DMS153 (cell line): ENCODE results near the gene RPGRIP1.
"Not testable (repeated sequence)": the region's sequence is repeated elsewhere in the genome, so short reads cannot be mapped to it uniquely, and the experiment has no call there.

ENCODE experiments used
- DNase-seq: peaks from one replicate; lab custom pipeline; 2025; lab: John Stamatoyannopoulos, UW

The RPGRIP1 gene

GRCh38 chr14:21302013-21302835 is 22.3 kb downstream of the RPGRIP1 start:
- no peak for DNase-seq

DNA sequence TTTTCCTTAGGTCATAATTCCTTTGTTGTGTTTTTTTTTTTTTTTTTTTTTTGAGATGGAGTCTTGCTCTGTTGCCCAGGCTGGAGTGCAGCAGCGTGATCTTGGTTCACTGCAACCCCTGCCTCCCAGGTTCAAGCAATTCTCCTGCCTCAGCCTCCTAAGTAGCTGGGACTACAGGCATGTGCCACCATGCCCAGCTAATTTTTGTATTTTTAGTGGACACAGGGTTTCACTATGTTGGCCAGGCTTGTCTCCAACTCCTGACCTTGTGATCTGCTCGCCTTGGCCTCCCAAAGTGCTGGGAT is 22.9 kb downstream of the RPGRIP1 start:
- not testable (repeated sequence) for DNase-seq

DNA sequence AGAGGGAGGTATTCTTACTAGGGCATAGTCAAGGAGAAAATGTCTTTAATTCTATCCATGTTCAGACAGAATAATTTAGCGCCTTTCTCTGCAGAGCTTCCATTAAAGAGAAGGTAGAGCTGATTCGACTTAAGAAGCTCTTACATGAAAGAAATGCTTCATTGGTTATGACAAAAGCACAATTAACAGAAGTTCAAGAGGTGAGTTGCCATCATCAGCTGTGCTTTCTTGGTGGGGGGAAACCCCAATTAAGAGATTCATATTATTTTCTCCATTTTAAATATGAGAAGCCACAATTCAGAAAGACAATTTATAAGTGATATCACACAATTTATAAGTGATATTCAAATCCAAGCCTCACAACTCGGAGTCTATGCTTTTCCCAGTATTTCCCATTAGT is 27.8 kb downstream of the RPGRIP1 start:
- no peak for DNase-seq

DNA sequence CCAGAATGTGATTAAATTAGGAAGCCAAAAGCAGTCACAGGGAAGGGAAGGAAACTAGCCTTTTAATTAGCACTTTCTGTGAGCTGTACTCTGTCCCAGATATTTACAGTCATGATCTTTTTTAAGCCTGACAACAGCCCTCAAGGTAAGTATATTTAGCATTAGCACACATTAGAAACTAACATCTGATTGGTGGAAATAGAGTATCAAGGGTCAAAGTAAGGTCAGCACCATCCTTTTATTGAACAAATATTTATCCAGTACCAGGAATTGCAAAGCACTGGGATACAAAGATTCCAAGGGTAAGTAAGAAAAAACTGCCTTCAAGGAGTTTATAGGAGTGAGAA is 28.2 kb downstream of the RPGRIP1 start:
- DNase-seq = no peak

- DNase-seq = peak; percentile 95
Measured at GRCh38 chr14:21308479-21309237, 28.8 kb downstream of the RPGRIP1 start.

- no peak for DNase-seq
Measured at GRCh38 chr14:21309238-21309636, 29.4 kb downstream of the RPGRIP1 start.

GRCh38 chr14:21309956-21310355 is 30.1 kb downstream of the RPGRIP1 start:
- no peak for DNase-seq

GRCh38 chr14:21311614-21312013 is 31.7 kb downstream of the RPGRIP1 start:
- DNase-seq = no peak

DNA sequence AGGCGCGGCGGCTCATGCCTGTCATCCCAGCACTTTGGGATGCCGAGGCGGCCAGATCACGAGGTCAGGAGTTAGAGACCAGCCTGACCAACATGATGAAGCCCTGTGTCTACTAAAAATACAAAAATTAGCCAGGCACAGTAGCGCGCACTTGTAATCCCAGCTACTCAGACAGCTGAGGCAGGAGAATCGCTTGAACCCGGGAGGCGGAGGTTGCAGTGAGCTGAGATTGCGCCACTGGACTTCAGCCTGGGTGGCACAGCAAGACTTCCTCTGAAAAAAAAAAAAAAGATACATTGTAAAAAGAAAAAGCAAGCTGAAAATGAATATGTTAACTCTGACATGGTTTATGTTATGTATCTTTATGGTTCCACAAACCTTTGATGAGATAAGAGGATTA is 33.6 kb downstream of the RPGRIP1 start:
- DNase-seq = no peak

- no peak for DNase-seq
Measured at GRCh38 chr14:21317398-21317797, 37.5 kb downstream of the RPGRIP1 start.

DNA sequence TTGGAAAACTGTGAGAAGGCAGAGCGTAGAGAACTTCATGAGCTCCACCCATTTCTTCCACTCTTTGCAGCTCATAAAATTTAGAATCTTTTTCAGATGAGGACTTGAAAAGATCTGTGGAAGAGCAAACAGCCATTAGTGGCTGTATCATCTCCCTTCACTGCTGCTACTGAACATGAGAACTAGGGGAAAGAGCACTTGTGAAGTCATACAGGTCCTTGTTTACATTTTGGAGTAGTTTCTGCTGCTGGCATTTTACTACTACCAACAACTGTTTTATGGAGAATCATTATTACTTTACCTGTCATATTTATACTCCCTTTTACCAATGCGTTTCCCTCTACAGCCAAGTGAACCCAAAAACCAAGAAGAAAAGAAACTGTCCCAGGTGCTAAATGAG is 41.0 kb downstream of the RPGRIP1 start:
- DNase-seq = no peak

DNA sequence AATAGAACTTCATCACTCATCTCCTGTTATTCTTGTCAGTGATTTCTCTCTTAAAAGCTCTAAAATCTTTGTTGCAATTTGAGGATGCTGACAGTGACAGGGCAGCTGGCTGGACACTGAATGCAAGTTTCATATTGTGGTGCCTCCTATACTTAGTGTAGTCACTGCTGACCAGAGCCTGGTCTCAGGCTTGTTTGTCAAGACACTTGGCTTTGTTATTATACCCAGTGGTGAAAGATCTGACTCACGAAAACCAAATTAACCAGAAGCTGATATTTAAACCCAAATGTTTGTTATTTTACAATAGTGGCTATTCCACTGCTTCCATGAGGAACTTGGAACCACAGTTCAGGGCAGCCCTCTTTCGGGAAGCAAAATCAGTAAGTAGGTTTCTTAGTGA is 42.8 kb downstream of the RPGRIP1 start:
- DNase-seq = no peak

DNA sequence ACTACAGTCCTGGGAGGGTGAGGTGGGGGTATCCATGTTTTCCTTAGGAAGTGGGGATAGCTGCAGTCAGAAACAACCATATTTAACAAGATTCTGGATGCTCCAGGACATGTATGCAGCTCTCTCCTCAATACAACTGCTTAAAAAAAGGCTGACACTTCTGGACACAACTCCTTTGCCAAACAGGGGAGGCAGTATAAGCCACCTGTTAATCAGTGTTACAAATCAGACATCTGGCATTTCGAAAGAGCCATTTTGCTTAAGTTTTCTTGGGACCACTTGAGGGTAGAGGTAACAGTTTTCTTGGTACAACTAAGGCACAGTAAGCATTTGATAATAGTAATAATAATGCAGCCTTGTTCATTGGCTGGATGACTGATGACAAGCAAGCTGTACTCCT is 47.1 kb downstream of the RPGRIP1 start:
- no peak for DNase-seq
